Measurements from ENCODE around the gene MAP7D2. TPM values are rescaled to one million over a fixed set of nuclear protein-coding genes. Genes with fewer than 3 reads are reported as not detected.

The MAP7D2 gene
- total RNA-seq, 1 experiment from 2014 or later: 0.91 TPM

DNA sequence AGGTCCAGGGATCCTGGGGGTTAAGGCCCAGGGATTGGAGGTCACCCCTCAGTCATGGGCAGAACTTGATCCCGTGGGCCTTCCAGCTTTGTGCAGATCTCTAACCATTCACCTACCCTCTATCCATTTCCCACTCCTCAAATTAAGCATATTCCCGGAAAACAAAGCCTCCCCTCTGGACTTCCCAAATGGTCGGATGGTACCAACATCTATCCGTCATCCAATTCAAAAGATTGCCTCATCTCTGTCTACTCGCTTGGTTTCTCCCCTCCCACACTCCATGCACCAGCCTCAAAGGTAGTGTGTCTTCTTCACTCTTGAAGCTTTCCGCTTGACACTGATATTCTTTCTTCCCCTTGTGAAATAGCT, 125.4 kb downstream of the MAP7D2 start:
- H3K36me3 ChIP-seq (ENCODE audit: low read depth, low read length): no peaks in the 10 kb centered on the region
- no peak for DNase-seq
- H3K9ac ChIP-seq (ENCODE audit: low read length): peak overlapping the region; percentile 43; the same call in 1 of the 2 replicates
- no peaks in the 10 kb centered on the region for H3K9me2 ChIP-seq (replicated peaks; ENCODE audit: low read length)
- H3K9me3 ChIP-seq (ENCODE audit: low read length): no peaks in the 10 kb centered on the region
- ATAC-seq: no peak; the same call in 1 of the 2 replicates
- no peaks in the 10 kb centered on the region for H3K4me1 ChIP-seq (ENCODE audit: insufficient read depth, low read length)
- no peaks in the 10 kb centered on the region for H3F3A ChIP-seq (ENCODE audit: low read length, unreplicated experiment)
- H3K4me3 ChIP-seq (ENCODE audit: low read length): peak overlapping the region; percentile 55
- peaks cover 32% of the 10 kb centered on the region for H3K79me2 ChIP-seq (ENCODE audit: low read length)
- H4K20me1 ChIP-seq (ENCODE audit: low read length): no peaks in the 10 kb centered on the region
- no peak overlapping the region for H3K27ac ChIP-seq (ENCODE audit: low read length)
- BruUV-seq (replicated peaks): TSS peak; percentile 50
- ChIA-PET CTCF (interaction anchor here (1.5 kb wide), 1 partner anchor 86 kb away, joined by 3 read pairs; no protein-coding TSS in a partner anchor), POLR2A (ENCODE audit: unreplicated experiment) (no interaction called here)
- peak overlapping the region; percentile 94 for H2AFZ ChIP-seq (ENCODE audit: low read length)
- intact Hi-C loops (cut with micrococcal nuclease): loop anchor here (1.0 to 2.0 kb wide), 3 partner anchors 65 to 86 kb away; no protein-coding TSS in a partner anchor
- peak overlapping the region; percentile 78 for H3K4me2 ChIP-seq (ENCODE audit: low read length)
- no peaks in the 10 kb centered on the region for H3K27me3 ChIP-seq (ENCODE audit: low read length)
- TF ChIP-seq EZH2phosphoT487 (IDR thresholded peaks at IDR 0.05; ENCODE audit: borderline replicate concordance, low read length): no peak
- TF ChIP-seq, protein P1, sequence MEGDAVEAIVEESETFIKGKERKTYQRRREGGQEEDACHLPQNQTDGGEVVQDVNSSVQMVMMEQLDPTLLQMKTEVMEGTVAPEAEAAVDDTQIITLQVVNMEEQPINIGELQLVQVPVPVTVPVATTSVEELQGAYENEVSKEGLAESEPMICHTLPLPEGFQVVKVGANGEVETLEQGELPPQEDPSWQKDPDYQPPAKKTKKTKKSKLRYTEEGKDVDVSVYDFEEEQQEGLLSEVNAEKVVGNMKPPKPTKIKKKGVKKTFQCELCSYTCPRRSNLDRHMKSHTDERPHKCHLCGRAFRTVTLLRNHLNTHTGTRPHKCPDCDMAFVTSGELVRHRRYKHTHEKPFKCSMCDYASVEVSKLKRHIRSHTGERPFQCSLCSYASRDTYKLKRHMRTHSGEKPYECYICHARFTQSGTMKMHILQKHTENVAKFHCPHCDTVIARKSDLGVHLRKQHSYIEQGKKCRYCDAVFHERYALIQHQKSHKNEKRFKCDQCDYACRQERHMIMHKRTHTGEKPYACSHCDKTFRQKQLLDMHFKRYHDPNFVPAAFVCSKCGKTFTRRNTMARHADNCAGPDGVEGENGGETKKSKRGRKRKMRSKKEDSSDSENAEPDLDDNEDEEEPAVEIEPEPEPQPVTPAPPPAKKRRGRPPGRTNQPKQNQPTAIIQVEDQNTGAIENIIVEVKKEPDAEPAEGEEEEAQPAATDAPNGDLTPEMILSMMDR (conservative IDR thresholded peaks at IDR 0.05; ENCODE audit: low read depth, low read length): 0 out of 2 replicates have a peak, but pooled peaks have one; percentile 24

DNA sequence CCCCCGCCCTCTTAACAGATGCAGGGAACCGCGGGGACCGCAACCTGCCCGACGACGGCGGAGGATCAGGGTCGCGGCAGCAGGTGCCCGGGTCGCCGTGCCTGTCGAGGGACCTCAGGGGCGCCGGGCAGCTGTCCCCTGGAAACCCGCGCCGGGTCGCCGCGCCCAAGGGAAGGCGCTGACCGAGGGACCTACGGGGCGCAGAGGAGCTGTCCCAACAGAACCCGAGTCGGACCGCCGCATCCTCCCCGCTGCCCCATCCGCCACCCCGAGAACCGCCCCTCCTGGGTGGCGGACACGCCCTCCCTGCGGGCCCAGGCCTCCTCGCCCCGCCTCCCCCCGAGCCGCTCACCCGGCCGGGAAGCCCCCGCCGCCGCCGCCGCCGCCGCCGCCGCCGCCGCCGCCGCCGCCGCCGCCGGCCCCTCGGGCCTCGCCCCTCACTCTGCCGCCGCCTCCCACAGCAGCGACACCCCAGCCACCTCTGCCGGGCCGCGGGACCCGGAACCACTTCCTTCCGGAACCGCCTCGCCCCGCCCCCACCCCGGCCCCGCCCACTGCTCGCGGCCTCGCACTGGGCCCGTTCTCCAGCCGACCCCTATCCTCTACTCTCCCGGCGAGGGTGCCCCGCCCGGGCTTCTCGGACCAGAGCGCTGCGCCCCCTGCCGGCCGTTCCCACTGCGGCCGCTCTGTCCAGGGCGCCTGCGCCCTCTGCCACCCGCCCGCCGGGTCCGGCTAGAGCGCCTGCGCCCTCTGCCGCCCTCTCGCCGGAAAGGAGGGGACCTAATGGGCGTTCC, 126.0 kb downstream of the MAP7D2 start, which contains the start of gene BCLAF3:
BCLAF3 (minus strand) TSS at position 506 of the 794 bp plus-strand sequence. CDS start 20,797 bp downstream, outside the sequence.
- ChIA-PET POLR2A (ENCODE audit: unreplicated experiment) (no interaction called here), CTCF (interaction anchor here (1.5 kb wide), 1 partner anchor 86 kb away, joined by 3 read pairs; no protein-coding TSS in a partner anchor)
- Histone ChIP-seq H3K9me3 (ENCODE audit: low read length) (no peaks in the 10 kb centered on the region), H3K27me3 (ENCODE audit: low read length) (no peaks in the 10 kb centered on the region), H3K79me2 (ENCODE audit: low read length) (peaks cover 38% of the 10 kb centered on the region), H3K9ac (ENCODE audit: low read length) (peak within 1 kb of the TSS; percentile 62), H2AFZ (ENCODE audit: low read length) (peak within 1 kb of the TSS; percentile 94), H3K4me1 (ENCODE audit: insufficient read depth, low read length) (no peaks in the 10 kb centered on the region), H3K9me2 (replicated peaks; ENCODE audit: low read length) (no peaks in the 10 kb centered on the region), H3F3A (ENCODE audit: low read length, unreplicated experiment) (no peaks in the 10 kb centered on the region), H3K4me3 (ENCODE audit: low read length) (peak within 1 kb of the TSS; percentile 79), H3K27ac (ENCODE audit: low read length) (no peak within 1 kb of the TSS), H3K4me2 (ENCODE audit: low read length) (peak within 1 kb of the TSS; percentile 89), H4K20me1 (ENCODE audit: low read length) (no peaks in the 10 kb centered on the region), H3K36me3 (ENCODE audit: low read depth, low read length) (no peaks in the 10 kb centered on the region)
- TF ChIP-seq, protein P1 (conservative IDR thresholded peaks at IDR 0.05; ENCODE audit: low read depth, low read length): peak; percentile 75
- TF ChIP-seq EZH2 (IDR thresholded peaks at IDR 0.05; ENCODE audit: low read length, unreplicated experiment): no peak
- no peak for TF ChIP-seq EZH2phosphoT487 (IDR thresholded peaks at IDR 0.05; ENCODE audit: borderline replicate concordance, low read length)
- peak; percentile 94 for DNase-seq
- BruUV-seq (replicated peaks): no TSS peak
- intact Hi-C loops (cut with micrococcal nuclease): loop anchor here (1.0 to 2.0 kb wide), 3 partner anchors 66 to 85 kb away; no protein-coding TSS in a partner anchor
- peak; percentile 98 for ATAC-seq
